Left ventricle myocardium inferior (tissue), 1 donor: ENCODE data around the gene AP2A2. TPM values are rescaled to one million over a fixed set of nuclear protein-coding genes. Genes with fewer than 3 reads are reported as not detected.

Source experiments
- DNase-seq: peaks from one replicate; pipeline ENCODE4 v3.0.0-alpha.2; 2020
- H3K27ac ChIP-seq: fragments of 200-600 bp; replicated peaks from 2 replicates; pipeline ENCODE4 v1.8.0; 2021
- H3K27me3 ChIP-seq: fragments of 200-600 bp; 2 replicates; pipeline ENCODE4 v1.8.0; 2021; ENCODE audit warnings: low read depth
- H3K36me3 ChIP-seq: fragments of 200-600 bp; 2 replicates; pipeline ENCODE4 v1.8.0; 2021
- H3K4me1 ChIP-seq: fragments of 200-600 bp; 2 replicates; pipeline ENCODE4 v1.8.0; 2021
- H3K4me3 ChIP-seq: fragments of 200-600 bp; 2 replicates; pipeline ENCODE4 v1.8.0; 2021; ENCODE audit warnings: mild to moderate bottlenecking, moderate library complexity
- H3K9me3 ChIP-seq: fragments of 200-600 bp; replicated peaks from 2 replicates; pipeline ENCODE4 v1.8.0; 2021
- intact Hi-C: fragments of 100-400 bp; cut with micrococcal nuclease; formaldehyde crosslinking; loops from one replicate; pipeline ENCODE4 v1.11.0; 2022
- total RNA-seq: library from RNA; stranded (reverse); fragmentation: NEBNext Ultra II Directional; extraction: Animal tissue kit (Norgen Biotek cat#: 25700); gene quantifications from one replicate; pipeline ENCODE4 v1.2.1, GENCODE V29; 2021
- TF ChIP-seq, protein P1 (sequence below): fragments of 200-600 bp; IDR thresholded peaks from 2 replicates; pipeline ENCODE4 v1.8.0; 2021; ENCODE audit warnings: antibody characterized with exemption, mild to moderate bottlenecking, borderline replicate concordance
- donor health status: DM: no; HTN: yes; CAD: no; lungs with severe emphysema.

AP2A2 gene
- total RNA-seq, 1 donor from 2014 or later = 41.4 TPM

- Histone ChIP-seq H3K36me3 (peaks cover 68% of the 10 kb centered on the region), H3K27me3 (no peaks in the 10 kb centered on the region), H3K4me1 (peaks cover 14% of the 10 kb centered on the region), H3K4me3 (no peak overlapping the region), H3K9me3 (no peaks in the 10 kb centered on the region), H3K27ac (no peak overlapping the region)
- intact Hi-C loops = no loop called here
- TF ChIP-seq, protein P1, sequence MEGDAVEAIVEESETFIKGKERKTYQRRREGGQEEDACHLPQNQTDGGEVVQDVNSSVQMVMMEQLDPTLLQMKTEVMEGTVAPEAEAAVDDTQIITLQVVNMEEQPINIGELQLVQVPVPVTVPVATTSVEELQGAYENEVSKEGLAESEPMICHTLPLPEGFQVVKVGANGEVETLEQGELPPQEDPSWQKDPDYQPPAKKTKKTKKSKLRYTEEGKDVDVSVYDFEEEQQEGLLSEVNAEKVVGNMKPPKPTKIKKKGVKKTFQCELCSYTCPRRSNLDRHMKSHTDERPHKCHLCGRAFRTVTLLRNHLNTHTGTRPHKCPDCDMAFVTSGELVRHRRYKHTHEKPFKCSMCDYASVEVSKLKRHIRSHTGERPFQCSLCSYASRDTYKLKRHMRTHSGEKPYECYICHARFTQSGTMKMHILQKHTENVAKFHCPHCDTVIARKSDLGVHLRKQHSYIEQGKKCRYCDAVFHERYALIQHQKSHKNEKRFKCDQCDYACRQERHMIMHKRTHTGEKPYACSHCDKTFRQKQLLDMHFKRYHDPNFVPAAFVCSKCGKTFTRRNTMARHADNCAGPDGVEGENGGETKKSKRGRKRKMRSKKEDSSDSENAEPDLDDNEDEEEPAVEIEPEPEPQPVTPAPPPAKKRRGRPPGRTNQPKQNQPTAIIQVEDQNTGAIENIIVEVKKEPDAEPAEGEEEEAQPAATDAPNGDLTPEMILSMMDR = no peak
- no peak for DNase-seq
These were observed 84.3 kb downstream of the AP2A2 start for GRCh38 chr11:1009991-1010390.

GRCh38 chr11:1010551-1011319 lies 85.1 kb downstream of the AP2A2 start:
- no peak for DNase-seq
- no peak overlapping the region for H3K4me3 ChIP-seq
- intact Hi-C loops = no loop called here
- H3K9me3 ChIP-seq = no peaks in the 10 kb centered on the region
- TF ChIP-seq, protein P1 = no peak
- no peak overlapping the region for H3K27ac ChIP-seq
- no peaks in the 10 kb centered on the region for H3K27me3 ChIP-seq
- peaks cover 14% of the 10 kb centered on the region for H3K4me1 ChIP-seq
- H3K36me3 ChIP-seq = peaks cover 64% of the 10 kb centered on the region

- no peak for DNase-seq
- H3K36me3 ChIP-seq = peaks cover 64% of the 10 kb centered on the region
- H3K27ac ChIP-seq = no peak overlapping the region
These were observed 85.6 kb downstream of the AP2A2 start for GRCh38 chr11:1011320-1011698.

GRCh38 chr11:1012291-1012690 lies 86.6 kb downstream of the AP2A2 start:
- H3K36me3 ChIP-seq = peaks cover 60% of the 10 kb centered on the region
- no peak overlapping the region for H3K27ac ChIP-seq
- intact Hi-C loops = no loop called here
- TF ChIP-seq, protein P1 = no peak
- H3K4me3 ChIP-seq = no peak overlapping the region
- DNase-seq = no peak
- no peaks in the 10 kb centered on the region for H3K9me3 ChIP-seq
- H3K4me1 ChIP-seq = no peaks in the 10 kb centered on the region
- no peaks in the 10 kb centered on the region for H3K27me3 ChIP-seq

More at GRCh38 chr11:1011320-1011698, 85.6 kb downstream of the AP2A2 start:
- TF ChIP-seq, protein P1 = no peak
- Histone ChIP-seq H3K4me3 (no peak overlapping the region), H3K9me3 (no peaks in the 10 kb centered on the region), H3K4me1 (peaks cover 8% of the 10 kb centered on the region), H3K27me3 (no peaks in the 10 kb centered on the region)
- intact Hi-C loops = no loop called here

DNA sequence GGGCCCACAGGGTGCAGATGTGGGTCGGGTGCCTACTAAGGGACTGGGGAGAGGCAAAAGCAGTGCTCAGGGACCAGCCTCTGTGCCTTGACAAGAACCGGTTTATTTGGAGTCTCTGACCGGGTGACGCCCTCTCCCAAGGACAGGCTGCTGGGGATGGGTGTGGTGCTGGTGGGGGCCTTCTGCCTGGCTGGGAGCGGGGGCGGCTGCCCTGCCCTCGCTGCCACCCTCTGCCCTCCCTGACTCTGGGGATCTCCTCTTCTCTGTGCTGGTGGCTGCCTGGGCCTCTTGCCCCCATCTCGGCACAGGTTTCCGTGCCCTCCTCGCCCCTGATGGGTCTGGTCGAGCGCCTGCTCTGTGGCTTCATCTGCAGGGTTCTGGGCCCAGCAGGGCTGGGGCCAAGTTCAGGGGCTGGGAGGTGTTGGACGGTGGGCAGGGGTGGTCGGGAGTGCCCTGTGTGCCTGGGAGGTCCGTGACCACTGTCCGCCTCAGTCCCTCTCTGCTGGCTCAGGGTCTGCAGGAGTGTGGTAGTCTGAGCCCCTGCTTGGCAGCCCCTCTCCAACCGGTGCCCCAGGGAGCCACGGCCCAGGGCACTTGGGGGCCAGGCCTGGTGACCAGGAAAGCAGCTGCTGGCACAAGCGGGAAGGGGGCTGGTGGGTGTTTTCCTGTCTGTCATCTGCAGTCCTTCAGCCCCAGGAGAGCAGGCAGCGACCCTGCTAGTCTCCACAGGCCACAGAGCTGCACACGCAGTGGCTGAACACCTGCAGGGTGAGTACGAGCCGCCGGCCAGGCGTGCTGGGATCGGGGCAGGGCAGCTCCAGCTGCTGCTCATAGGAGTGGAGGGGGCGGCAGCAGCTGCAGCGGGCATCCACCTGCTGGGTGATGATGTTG lies 87.3 kb downstream of the AP2A2 start:
- Histone ChIP-seq H3K36me3 (peaks cover 53% of the 10 kb centered on the region), H3K9me3 (no peaks in the 10 kb centered on the region), H3K4me3 (no peak overlapping the region), H3K27me3 (no peaks in the 10 kb centered on the region), H3K27ac (no peak overlapping the region), H3K4me1 (no peaks in the 10 kb centered on the region)
- intact Hi-C loops = no loop called here
- DNase-seq = no peak
- TF ChIP-seq, protein P1 = no peak
